PC-3 (cell line): ENCODE results near the gene KAT2A.

Experiments
- EZH2 ChIP-seq: fragments of 300-600 bp; sonication (generic); IDR thresholded peaks from one replicate; pipeline ENCODE4 v1.6.1; 2017; ENCODE audit warnings: antibody characterized with exemption, mild to moderate bottlenecking, low read length; ENCODE audit not compliant: unreplicated experiment
- EZH2phosphoT487 ChIP-seq: fragments of 300-600 bp; sonication (generic); IDR thresholded peaks from 2 replicates; pipeline ENCODE4 v1.6.1; 2018; ENCODE audit warnings: mild to moderate bottlenecking, antibody characterized with exemption, low read length, borderline replicate concordance
- TF ChIP-seq, protein P1 (sequence below): fragments of 300-600 bp; sonication (generic); conservative IDR thresholded peaks from 2 replicates; pipeline ENCODE4 v1.5.1; 2017; ENCODE audit warnings: antibody characterized with exemption, low read depth, mild to moderate bottlenecking, low read length

DNA sequence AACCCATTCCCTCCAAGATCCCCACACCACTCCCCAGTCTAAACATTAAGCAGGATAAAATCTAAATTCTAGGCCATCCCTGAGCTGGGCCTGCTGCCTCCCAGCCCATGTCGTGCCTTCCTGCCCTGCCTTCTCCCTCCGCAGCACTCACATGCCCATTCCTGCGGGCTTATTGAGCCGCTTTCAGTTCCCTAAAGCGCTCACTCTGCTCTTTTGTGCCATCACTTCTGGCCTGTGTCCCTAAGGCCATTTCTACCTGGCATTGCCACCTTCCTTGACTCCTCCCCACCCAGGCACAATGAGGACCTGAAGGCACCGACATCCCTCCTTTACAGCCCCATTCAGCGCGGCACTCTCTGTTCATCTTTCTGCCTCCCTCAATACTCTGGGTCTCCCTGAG lies 46.6 kb upstream of the KAT2A start:
- TF ChIP-seq, protein P1, sequence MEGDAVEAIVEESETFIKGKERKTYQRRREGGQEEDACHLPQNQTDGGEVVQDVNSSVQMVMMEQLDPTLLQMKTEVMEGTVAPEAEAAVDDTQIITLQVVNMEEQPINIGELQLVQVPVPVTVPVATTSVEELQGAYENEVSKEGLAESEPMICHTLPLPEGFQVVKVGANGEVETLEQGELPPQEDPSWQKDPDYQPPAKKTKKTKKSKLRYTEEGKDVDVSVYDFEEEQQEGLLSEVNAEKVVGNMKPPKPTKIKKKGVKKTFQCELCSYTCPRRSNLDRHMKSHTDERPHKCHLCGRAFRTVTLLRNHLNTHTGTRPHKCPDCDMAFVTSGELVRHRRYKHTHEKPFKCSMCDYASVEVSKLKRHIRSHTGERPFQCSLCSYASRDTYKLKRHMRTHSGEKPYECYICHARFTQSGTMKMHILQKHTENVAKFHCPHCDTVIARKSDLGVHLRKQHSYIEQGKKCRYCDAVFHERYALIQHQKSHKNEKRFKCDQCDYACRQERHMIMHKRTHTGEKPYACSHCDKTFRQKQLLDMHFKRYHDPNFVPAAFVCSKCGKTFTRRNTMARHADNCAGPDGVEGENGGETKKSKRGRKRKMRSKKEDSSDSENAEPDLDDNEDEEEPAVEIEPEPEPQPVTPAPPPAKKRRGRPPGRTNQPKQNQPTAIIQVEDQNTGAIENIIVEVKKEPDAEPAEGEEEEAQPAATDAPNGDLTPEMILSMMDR = no peak
- TF ChIP-seq EZH2 (no peak), EZH2phosphoT487 (no peak)
